Activated CD8-positive, alpha-beta memory T cell treated with anti-CD3 and anti-CD28 coated beads for 48 hours (primary cell): ENCODE data around the gene CWF19L1.

Experiments
- DNase-seq, 3 experiments: peaks; one replicate each; pipeline ENCODE4 v3.0.0-alpha.2; 2020; ENCODE audit warnings: low read depth in 2 of 3, low spot score in 2 of 3

The CWF19L1 gene

GRCh38 chr10:100182908-100183307, 84.5 kb downstream of the CWF19L1 start:
- DNase-seq, result no peak
